ENCODE results near the gene BOLA1.
"Not testable (repeated sequence)": the region's sequence is repeated elsewhere in the genome, so short reads cannot be mapped to it uniquely, and the experiment has no call there.

BOLA1 gene, protein sequence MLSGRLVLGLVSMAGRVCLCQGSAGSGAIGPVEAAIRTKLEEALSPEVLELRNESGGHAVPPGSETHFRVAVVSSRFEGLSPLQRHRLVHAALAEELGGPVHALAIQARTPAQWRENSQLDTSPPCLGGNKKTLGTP

DNA sequence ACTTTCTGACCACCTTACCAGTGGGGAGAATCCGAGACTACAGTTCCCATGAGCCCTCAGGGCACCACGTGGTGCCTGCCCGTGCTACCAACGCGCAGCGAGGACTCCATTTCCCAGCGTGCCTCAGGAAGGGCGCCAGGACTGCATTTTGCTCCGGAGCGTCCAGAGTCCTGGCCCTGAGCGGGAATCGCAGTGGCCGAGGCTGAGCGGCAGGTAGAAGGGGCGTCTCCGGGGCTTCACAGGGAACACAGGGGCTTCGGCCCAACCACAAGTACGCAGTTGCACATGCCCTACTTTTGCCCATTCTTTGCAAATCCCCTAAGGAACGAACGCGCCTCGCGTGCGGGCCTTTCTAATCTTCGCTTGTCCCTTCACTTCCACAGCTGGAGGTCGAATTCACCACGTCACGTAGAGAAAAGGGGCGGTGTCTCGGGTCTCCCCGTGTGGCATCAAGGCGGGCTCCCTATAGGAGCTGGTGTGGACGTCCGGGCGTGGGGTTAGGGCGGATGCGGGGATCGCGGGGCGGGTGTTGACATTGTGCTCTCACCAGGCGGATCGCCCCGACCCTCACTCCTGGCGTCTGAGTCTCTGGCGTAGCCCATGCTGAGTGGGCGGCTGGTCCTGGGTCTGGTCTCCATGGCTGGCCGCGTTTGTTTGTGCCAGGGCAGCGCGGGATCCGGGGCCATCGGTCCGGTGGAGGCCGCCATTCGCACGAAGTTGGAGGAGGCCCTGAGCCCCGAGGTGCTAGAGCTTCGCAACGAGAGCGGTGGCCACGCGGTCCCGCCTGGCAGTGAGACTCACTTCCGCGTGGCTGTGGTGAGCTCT, at the start of gene BOLA1:
BOLA1 (plus strand) TSS at position 109 of the 825 bp plus-strand sequence; CDS start at position 601, 492 bp downstream.
- peak; percentile 97 to 98 (median 97) for DNase-seq

DNA sequence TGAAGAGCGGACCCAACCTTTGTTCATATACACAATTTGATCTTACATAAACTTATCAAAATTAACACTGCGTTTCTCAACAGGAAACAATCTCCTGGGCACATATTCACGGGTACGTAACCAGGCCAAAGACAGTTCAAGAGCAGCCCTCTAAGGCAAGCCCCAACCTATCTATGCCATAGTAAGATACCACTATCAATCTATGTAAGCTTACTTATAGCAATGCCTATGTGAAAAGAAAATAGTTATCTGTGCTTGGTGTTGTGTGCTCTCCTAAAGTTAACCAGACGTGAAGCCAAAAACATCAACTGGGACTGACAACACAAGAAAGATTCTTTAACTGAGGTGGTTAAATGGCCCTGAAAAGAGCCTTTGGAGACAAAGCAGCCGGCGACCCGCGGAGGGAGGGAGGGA, 49.4 kb upstream of the BOLA1 start:
- DNase-seq: peak in 2 of 3 experiments; percentile 40 to 50

DNA sequence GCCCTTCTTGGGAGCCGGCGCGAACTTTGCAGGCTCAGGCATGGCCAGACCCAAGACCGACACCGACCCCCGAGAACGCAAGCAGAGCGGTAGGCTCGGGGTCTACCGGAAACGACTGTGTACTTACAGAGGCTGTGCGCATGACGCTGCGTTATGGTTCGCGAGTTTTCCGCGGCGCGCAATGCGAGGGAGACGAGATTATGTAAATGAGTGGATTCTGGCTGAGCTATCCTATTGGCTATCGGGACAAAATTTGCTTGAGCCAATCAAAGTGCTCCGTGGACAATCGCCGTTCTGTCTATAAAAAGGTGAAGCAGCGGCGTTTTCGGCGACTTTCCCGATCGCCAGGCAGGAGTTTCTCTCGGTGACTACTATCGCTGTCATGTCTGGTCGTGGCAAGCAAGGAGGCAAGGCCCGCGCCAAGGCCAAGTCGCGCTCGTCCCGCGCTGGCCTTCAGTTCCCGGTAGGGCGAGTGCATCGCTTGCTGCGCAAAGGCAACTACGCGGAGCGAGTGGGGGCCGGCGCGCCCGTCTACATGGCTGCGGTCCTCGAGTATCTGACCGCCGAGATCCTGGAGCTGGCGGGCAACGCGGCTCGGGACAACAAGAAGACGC, 48.5 kb upstream of the BOLA1 start:
- DNase-seq: not testable (repeated sequence)

DNA sequence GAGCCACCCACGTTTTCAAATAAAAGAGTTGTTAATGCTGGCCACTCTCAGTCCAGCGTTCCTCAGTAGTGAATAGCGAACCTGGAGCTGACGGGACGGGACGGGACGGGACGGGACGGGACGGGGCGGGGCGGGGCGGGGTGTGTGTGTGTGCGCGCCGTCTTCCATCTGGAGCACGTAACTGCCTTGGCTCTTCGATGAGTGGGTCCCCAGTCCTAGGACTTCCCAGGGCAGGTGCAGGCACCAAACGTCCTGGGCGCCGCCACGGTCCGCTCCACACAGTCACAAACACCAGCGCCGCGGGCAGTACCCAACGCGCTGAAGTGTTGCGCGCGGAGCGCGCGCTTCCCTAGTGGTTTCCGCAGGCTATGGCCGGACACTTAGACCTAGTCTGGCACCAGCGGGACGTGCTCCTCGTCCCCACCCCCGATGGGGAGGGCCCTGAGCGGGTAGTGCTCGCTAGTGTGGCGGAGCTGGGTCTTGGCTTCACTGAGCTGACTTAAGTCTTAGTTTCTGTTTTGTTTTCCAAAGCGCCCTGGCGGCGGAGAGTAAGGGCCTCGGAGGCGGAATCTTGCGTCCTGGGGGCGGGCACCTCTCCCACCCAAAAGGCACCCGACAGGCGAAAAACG, 47.7 kb upstream of the BOLA1 start:
- DNase-seq: not testable (repeated sequence)

DNA sequence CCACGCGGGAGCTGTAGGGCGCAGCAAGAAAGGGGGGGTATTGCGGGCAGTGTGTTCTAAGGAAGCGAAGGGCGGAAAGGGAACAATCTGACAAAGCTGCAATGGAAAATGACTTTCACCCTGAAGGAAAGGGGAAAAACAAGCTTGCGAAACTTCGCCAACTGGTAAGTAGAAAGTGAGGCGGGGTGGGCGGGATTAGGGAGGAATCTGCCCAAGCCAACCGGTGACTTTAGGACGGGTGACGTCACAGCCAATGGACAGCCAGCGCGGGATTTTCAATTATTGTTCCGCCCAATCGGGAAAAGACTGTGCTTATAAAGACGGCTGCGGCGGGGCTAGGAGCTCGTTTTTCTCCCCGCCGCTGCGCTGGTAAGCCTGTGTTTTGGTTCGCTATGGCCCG, 47.1 kb upstream of the BOLA1 start:
- DNase-seq: not testable (repeated sequence)

DNA sequence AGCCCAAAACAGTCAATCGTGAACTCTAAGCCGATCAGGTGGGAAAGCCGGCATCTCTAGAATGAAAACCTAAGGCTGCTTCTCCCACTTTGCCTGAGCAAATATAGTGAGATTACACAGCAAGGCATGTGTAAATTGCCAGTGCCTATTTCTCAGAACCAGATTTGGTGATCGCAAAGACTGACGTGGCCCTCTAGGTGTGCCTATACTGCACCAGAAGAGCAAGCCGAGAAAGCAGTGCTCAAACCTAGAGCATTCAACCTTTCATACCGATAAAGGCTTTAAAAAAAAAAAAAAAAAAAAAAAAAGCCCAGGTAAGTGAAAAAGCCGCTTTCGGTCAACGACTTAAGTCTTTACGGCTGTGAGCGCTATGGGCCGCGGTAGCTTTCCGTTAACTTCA, 39.1 kb upstream of the BOLA1 start:
- DNase-seq: not testable (repeated sequence)

DNA sequence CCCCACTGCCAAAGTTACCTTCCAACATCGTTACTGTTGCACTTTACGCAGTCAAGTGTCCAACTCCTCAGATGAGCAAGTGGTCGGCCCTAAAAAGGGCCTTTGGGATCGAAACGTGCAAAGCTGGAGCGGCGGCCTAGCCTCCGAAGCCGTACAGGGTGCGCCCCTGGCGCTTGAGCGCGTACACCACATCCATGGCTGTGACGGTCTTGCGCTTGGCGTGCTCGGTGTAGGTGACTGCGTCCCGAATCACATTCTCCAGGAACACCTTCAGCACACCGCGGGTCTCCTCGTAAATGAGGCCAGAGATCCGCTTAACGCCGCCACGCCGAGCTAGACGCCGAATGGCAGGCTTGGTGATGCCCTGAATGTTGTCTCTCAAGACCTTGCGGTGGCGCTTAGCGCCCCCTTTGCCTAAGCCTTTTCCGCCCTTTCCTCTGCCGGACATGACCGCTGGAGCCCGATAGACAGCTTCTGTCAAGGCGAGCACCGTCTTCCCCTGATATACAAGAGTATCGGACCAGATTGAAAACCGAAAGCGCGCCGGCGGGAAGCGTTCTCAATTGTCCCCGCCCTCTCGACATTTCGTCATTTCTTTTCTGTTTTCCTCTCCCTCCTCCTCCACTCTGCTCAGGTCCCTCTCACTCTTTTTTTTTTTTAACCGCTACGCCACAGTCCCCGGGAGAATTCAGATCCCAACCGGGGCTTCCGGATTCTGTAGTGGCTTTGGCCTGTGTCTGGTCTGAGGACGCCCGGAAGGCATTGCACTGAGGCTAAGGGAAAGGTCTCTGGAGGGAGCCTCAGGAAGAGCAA, 38.5 kb upstream of the BOLA1 start:
- not testable (repeated sequence) for DNase-seq

DNA sequence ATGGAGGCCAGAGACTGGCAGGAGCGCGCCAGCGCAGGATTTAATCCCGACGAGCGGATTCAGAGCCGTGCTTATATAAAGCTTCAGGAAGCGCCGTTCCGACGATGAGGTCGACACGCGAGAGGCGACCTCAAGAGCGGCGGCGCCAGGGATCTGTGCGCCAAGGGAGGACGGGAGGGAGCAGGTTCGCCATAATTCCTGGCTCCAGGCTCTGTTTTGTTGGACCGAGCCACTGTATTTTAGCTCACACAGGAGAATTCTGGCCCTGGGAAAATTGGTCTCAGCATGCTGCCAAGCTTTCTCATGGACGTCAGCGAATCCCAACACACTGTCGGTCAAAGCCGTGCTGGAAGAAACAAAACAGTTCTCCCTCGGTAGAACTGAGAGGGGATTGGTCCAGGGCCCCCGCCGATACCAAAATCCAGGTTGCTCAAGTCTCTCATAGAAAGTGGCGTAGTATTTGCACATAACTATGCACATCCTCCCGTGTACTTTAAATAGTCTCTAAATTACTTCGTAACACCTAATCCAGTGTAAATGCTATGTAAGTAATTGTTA, 37.8 kb upstream of the BOLA1 start:
- DNase-seq: not testable (repeated sequence)

DNA sequence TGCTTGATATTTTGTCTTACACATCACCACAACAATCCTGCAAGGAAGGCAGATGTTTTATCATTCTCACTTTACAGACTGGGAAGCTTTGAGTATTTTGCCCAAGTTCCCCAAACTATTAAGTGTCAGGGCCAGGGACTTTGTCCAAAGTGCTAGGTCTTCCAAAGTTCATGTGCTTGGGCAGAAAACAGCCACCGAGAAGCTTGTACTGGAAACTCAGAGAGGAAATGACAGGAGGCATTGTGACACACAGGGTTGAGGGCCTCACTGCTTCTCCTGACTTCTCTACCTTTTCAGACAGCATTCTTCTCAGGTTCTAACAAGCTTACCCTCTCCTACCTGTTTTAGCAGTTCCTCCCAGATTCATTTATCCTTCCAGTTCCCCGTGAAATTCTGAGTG, 32.5 kb upstream of the BOLA1 start:
- not testable (repeated sequence) for DNase-seq

DNA sequence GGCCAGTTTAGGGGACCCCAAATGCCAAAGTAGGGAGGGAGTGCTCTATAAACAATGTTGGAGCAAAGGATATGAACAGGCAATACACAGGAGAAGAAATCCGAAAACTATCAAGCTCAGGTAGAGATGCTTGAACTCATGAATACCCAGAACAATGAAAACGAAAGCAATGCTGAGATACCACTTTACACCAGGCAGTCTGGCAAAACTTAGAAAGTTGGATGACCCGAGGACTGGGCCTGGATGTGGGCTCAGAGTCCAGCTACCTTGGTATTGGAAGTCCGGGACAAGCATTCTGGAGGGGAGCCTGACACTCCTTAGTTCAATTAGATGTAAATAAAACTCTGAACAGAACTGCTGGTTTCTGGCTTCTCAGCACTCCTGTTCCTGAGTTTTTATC, 26.3 kb upstream of the BOLA1 start:
- DNase-seq: not testable (repeated sequence)

DNA sequence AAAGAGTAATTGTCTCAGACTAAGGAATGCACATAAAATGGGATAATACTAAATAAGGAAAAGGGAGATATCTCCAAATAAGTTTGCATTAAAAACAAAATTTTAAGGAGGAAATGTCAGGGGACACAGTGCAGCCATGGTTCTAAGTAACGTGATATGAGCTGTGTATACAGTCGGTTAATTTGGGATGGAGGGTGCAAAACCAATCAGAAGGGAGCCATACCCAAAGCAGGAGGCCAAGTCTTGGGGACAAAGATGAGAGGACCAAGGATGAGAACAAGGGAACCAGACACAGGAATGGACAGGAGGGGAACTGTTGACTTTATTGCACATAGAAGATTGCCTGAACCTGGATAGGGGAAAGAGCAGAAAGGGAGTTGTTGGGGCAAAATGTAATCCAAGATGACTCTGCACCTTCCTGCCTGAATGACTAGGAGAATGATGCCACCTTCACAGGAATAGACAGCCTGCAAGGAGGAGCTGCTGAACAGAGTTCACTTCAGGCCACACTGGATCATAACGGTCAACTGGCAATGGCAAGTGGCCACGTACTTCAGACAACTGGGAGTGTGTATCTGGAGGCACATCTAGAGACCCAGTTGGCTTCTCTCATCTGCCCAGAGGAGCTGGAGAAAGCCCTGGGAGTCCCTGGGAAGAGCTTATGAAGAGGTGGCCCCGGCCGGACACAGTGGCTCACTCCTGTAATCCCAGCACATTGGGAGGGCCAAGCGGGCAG, 22.0 kb upstream of the BOLA1 start:
- DNase-seq: no peak

DNA sequence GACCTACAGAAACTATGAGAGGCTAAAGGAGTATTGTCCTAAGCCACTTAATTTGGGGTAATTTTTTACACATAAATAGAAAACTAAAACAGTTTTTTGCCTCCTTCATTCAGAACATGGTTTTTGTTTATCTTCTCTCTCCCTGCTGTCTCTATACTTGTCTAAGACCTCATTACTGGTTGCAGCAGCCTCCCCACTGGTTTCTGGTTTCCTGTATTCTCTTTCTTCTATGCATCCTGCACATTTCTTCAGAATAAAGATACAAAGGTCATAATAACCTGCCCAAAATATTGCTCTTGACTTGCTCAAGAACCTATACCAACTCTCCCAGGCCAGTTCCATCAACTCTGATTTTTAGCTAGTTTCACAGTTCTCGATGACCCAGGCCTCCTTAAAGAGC, 19.8 kb upstream of the BOLA1 start:
- no peak for DNase-seq

DNA sequence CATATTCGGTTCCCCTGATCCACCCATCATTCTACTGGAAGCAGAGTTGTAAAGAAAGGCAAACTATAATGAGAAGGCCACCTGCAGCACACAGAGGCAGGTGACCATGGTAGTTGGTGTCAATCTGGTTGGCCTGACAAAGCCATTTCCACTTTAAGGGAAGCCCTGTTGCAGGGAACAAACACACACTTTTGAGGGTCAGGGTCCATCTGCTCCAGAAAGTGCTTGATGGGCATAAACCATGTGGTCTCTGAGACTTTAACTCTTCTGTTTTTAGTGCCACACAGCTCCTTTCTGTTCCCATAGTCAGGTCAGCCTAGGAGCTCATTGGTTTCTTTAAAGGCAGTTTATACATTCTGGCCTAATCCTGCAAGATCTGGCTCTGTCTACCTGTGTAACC, 17.5 kb upstream of the BOLA1 start:
- DNase-seq: no peak

DNA sequence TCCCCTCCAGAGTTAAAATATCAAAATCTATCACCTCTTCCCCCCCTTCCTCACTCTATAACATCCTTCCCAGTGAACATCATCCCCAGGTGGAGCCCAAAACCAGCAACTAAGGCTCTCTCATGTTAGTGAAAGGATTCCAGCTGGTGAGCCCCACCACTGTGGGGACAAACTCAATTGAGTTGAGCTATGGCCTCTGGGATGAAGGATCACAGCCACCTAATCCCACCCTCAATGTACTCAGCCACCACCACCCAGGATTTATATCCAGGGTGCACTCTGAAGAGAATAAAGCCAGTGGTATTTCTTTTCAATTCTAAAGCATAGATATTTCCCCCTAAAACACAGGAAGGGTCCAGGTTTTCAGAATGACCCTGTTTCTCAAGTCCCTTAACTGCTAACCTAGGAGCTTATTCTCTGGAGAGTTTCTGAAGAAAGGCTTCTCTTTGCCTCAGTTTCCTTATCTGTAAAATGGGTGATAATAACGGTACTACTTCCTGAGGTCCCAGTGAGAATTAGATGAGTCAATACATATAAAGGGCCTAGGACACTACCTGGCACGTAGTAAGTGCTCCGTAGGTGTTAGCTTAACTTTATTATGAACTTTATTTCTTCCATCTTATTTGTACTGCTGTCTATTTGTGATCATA, 15.6 kb upstream of the BOLA1 start:
- DNase-seq: no peak

DNA sequence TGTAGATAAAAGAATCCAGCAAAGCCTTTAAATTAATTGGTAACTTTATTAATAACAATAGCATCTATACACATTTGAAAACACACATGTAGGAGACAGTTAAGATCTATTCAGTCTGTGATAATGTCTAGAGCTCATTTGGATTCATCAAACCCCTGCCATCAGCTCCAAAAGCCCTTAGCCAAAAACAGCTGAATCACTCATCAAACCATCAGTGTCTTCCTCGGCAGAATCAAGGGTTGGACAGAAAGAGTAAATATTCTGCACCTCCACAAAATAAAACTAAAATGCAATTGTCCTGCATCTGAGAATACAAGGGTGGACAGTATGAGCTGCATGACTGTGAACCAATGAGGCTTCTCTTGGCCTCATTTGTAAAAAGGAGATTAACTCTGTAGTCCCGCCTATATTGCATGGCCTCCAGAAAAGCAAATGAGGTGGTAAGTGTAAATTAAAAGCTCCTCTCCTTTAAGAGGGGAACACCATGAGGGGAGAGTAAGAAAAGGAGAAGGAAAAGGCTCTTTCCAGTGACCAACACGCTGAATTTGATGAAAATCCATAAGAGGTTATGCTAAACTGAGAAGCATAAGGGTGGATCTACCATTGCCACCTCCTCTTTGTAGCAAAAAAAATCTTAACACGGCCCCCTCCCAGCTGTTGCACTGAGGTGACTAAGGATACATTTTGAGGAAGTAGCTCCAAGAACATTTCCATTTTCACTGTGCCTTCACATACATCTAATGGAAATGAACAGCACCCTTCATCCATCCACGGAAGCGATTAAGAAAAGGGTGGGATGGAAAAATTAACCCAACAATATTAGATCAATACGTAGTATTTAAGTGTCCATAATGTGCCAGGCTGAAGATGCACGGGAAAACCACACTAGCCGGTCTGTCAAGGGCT, 14.7 kb upstream of the BOLA1 start:
- DNase-seq: peak; percentile 46 to 84 (median 81)

DNA sequence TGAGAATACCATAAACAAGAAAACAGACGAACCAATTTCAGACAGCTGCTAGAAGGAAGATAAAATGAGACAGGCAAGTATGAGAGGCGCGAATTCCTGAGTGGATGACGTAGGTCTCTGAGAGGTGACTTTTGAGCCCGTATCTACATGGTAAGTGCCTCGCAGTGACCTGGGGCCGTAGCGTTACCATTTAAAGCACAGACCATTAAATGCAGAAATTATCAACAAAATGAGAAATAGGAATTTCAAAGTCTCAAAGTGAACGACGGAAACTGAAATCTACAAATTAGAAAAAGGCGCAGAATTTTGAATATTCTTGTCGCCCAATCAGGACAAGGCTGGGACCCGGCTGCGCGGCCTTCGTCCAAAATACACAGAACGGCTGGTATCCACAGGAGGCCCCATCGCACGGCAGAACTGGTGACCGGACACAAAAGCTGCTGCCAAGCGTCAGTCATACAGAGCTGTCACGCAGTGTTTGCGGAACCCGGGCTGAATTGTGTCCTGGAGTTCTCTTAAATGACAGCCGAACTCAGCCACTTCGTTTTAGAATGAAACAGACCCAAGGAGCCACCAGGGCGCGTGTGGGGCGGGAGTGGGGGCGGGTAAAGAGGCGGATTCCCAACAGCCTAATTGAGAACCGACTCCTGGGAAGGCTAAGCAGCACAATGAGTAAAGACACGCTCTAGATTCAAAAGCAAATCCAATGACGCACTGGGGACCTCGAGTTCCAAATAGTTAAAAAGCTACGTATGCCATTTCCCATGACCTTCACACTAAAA, 13.8 kb upstream of the BOLA1 start:
- DNase-seq: peak; percentile 83 to 98 (median 93)

DNA sequence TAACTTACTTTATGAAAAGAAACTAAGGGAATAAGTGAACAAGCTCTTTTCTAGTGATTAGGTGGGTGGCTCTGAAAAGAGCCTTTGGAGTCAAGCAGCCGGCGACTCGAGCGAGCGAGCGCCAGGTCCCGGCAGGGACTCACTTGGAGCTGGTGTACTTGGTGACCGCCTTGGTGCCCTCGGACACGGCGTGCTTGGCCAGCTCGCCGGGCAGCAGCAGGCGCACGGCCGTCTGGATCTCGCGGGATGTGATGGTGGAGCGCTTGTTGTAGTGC, 13.3 kb upstream of the BOLA1 start:
- peak in 1 of 3 experiments; percentile 63 for DNase-seq

DNA sequence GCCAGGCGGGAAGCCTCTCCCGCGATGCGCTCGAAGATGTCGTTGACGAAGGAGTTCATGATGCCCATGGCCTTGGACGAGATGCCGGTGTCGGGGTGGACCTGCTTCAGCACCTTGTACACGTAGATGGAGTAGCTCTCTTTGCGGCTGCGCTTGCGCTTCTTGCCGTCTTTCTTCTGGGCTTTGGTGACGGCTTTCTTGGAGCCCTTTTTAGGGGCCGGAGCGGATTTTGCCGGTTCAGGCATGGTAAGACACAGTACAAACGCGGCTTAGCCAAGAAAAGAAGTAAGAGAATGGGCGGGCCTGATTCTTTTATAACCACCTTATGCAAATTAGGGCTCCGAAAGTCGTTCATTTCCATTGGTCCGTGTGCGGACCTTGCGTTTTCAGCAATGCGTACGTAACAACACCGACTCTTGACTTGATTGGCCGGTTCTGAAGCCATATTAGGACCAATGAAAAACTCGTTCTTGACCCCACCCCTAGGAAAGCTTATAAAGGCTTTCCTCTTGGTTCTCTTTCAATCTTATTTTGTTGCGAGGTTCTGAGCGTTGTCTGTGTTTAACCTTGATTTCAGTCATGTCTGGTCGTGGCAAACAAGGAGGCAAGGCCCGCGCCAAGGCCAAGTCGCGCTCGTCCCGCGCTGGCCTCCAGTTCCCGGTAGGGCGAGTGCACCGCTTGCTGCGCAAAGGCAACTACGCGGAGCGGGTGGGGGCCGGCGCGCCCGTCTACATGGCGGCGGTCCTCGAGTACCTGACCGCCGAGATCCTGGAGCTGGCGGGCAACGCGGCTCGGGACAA, 12.8 kb upstream of the BOLA1 start:
- peak; percentile 95 to 100 (median 100) for DNase-seq

DNA sequence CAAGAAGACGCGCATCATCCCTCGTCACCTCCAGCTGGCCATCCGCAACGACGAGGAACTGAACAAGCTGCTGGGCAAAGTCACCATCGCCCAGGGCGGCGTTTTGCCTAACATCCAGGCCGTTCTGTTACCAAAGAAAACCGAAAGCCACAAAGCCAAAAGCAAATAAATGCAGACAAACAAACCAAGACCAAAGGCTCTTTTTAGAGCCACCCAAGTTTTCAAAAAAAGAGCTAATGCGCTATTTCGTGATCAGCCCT, 12.2 kb upstream of the BOLA1 start:
- DNase-seq: peak in 1 of 3 experiments; percentile 70
